HG03060 (cell line): Measurements from ENCODE around the gene MRC1.

Experiments used
- ATAC-seq: cut with Tn5 transposase; IDR thresholded peaks from one replicate; pipeline ENCODE4 v1.9.1; 2021; ENCODE audit warnings: low read depth, moderate number of reproducible peaks; ENCODE audit not compliant: unreplicated experiment

Gene MRC1

DNA sequence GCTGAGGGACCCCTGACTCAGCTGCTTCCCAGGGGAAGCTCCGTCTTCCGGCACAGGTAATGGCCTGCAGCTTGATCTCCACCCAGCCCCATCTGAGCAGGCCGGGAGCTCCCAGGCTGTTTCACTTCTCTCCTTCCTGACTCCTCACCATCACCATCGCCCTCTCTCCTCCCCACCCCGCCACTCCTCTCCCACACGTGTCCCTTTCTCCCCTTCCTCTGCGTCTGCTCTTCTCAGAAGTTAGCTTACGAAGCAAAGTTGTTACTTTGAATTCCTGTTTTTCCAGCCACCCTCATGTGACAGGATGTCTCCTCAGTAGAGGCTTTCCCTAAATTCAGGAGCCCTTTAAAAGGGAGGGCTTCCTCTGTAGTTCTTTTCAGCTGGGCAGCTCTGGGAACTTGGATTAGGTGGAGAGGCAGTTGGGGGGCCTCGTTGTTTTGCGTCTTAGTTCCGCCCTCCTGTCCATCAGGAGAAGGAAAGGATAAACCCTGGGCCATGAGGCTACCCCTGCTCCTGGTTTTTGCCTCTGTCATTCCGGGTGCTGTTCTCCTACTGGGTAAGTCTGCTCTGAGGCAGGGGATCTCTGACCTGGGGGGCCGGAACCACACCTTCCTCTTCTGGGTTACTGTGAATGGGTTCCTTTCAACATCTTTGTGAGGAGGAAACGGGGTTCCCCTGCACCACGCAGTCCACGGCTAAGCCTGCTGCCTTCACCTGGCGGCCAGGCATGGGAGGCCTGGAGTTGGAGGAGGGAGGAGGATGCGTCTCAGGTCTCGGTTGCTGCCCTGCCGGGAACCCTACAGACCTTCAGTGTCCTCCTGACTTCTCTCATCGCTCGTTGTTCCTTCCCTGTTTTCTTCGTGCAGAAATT lies at the start of gene MRC1:
MRC1 (plus strand) TSS at position 378 of the 871 bp plus-strand sequence; CDS start at position 496, 118 bp downstream.
- no peak for ATAC-seq

DNA sequence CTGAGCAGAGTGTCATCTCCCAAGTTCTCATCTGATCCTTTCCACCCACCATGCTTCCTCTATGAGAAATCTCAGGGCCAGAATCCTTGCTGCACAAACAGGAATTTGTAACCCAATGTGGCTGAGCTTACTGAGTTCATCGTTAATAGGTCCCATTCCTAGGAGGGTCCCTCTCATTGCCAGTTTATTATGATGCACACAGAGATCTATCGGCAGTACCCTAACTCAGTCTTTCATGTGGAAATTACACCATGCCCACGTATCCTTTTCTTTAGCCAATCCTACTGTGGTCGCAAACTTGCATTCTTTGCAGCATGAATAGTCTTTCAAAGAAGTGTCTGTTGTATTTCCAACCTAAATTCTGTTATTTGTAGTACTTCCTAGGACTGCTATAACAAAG lies 45.0 kb upstream of the MRC1 start:
- no peak for ATAC-seq

DNA sequence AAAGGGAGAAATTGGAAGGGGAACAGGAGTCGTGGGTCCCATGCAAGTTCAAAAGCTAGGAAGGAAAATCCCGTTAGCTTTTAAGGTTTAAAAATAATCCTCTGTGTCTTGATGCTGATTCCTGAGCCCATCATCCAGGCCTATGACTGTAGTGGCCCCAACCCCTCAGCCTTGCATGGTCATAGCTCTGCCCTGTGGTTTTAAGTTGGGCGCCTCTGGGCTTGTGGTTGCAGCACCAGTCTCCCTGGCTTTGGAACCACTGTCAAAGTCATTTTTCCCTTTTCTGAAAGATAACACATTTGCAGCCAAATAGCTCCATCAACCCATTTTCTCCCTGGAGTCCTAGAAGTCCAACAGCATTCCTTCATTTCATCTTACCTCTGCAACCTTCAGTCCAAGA lies 43.5 kb upstream of the MRC1 start:
- ATAC-seq: no peak

GRCh38 chr10:17766731-17767130 lies 42.4 kb upstream of the MRC1 start:
- no peak for ATAC-seq

DNA sequence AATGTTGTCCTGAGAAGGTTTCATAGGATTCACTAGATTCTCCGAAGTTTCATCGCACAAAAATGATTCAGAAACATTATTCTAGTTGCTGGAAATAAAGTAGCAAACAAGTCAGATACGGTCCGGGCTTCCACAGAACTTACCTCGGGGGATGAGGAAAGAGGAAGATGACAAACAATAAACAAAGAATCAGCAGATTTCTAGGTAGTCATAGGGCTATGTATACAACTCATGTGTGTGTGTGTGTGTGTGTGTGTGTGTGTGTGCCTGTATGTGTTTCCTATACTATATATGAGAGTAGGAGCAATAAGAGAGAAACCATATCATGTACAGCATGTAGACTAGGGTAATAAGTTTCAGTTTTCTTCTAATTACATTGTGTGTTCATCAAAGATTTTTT lies 40.7 kb upstream of the MRC1 start:
- ATAC-seq: no peak

- ATAC-seq: no peak
Measured at GRCh38 chr10:17768957-17769356, 40.2 kb upstream of the MRC1 start.

GRCh38 chr10:17771017-17771416 lies 38.1 kb upstream of the MRC1 start:
- ATAC-seq: no peak

DNA sequence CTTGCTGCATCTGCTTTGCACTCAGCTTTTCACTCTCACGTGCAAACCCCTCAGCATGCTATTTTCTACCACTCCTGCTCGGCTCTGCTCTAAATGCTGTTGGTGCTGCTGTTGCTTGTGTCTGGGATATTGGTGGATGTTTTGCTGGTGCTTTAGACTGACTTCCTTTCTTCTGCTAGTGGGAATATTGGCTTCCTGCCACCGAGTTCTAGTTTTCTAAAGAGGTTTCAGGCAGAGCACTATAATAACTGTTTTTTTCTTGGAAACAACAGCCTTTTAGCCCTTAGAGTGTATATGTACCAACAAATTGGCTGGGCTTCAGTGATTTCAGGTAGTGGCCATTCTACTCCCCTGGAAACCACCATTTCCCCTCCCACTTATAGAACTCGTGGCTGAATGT lies 29.4 kb upstream of the MRC1 start:
- ATAC-seq: no peak

DNA sequence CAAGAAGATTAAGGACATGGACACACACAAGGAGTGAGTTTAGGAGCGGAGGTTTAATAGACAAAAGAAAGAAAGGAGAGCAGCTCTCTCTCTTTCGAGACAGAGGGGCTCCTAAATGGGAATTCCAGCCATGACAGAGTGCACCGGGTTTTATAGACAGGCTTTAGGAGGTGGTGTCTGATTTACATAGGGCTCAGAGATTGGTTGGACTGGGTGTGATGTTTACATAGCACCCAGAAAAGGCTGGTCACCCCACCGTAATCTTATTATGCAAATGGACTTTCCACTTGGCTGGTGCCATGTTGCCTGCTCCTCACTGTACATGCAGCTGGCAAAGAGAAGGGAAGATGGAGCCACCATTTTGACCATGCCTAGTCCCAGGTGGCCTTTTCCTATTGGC lies 28.4 kb upstream of the MRC1 start:
- ATAC-seq: no peak

DNA sequence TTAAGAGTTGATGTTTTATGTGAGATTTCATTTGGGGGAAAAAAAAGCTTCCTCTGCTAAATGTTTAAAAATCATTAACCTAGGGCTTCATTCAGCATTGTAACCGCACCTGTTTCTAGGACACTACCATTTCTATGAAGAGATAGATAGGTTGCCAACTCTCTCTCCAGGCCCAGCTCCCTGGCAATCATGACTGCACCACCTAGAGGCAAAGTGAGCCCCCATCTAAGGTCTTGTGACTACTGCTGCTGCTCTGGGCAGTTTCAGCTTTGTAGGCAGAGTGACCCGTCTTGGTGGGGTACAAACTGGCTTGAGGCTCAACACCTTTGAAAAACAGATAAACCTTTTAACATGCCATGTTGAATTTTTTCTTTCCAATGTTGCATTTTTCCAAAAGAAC lies 27.3 kb upstream of the MRC1 start:
- ATAC-seq: no peak

DNA sequence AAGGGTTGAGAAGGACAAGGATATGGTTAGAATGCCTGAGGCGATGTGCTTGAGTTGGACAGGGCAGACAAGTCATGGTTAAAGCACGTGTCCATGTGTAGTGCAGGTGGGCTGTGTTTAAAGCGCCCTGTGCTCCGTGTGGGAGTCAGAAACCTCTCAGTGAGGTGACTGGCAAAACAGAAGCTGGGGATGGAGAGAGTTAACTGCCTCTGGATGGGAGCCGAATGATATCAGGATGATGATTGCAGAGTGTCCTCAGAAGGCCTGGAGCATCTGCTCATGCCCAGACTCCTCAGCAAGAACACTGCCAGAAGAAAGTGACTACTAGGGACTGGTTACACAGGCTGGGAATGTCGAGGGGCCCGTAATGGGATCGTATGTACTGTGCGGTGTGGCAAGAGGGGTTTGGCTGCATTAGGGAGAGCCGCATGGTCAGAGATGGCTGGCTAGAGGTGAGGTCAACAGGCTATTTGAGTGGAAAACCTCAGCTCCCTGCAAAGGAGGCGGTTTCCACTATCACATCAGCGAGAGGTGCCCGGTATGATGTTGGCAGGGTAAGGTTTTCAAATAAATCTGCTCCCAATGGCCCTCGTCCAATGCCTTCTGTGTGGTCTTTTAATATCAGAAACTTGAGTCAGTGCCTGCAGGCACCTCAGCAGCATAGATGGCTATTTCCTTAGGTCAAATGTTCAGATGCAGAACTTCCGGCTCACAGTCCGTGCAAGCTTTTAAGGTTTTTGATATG lies 26.1 kb upstream of the MRC1 start:
- ATAC-seq: no peak

- ATAC-seq: no peak
Measured at GRCh38 chr10:17783751-17784150, 25.4 kb upstream of the MRC1 start.

DNA sequence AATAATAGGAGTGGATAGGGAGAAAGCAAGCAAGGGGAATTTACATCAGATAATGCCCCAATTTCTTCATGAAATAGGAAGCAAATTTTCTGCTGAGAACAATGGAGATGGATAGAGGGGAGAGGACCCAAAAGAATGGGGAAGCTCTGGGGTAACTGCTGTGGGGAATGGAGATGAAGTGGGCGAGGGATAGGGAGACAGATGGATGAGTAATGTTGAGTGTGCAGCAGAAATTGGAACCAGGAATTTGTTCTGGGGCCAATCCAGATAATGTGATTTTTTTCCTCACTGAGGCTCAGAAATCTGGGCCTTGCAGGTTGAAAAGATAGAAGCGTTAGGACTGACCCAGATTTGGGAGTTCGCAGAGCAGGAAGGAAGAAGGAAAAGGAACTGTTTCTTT lies 24.5 kb upstream of the MRC1 start:
- ATAC-seq: no peak

DNA sequence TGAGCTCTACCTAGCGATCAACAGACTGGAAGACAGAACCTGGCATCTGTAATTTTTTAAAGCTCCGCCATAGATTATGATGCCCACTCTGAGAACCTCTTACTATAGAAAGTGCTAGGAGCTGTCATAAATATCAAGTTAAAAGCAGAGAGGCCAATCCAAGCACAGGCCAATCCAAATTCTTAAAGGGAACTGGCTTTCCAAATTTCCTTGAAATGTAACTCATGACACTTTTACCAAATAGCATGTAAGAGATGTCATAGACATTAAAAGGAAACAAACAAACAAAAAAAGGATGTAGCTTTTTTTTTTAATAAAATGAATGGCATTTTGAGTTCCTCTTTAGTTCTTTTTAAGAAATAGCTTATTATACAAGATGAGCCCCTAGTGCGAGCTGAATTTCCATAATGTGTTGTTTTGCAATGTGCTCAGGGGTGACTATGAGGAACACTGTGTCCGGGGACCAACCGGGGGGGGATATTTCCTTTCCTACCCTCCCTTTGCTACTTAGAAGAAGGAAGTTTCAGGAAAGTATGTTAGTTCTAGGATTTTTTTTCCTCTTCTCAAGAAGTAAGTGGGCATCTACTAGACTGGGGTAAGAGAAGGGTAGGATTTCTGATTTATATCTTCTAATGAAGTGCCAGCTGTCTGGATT lies 23.7 kb upstream of the MRC1 start:
- no peak for ATAC-seq

GRCh38 chr10:17787087-17787961 lies 21.8 kb upstream of the MRC1 start:
- no peak for ATAC-seq

- no peak for ATAC-seq
Measured at GRCh38 chr10:17788646-17789045, 20.5 kb upstream of the MRC1 start.

DNA sequence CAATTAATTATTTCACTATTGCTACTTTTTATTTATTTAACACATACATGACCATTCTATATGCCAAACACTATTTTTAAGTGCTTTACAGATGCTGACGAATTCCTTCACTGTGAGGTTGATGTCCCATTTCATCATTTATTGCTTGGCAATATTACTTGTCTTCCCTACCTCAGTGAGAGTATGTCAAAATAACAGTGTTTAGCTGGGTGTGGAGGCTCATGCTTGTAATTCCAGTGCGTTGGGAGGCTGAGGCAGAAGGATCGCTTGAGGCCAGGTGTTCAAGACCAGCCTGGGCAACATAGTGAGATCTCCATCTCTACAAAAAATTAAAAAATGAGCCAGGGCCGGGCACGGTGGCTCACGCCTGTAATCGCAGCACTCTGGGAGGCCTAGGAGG lies 19.8 kb upstream of the MRC1 start:
- no peak for ATAC-seq

GRCh38 chr10:17790651-17791050 lies 18.5 kb upstream of the MRC1 start:
- ATAC-seq: no peak

- ATAC-seq: no peak
Measured at GRCh38 chr10:17792991-17793390, 16.2 kb upstream of the MRC1 start.

GRCh38 chr10:17793823-17794644 lies 15.1 kb upstream of the MRC1 start:
- no peak for ATAC-seq
